ENCODE results near the gene KCNJ16.

KCNJ16 gene

DNA sequence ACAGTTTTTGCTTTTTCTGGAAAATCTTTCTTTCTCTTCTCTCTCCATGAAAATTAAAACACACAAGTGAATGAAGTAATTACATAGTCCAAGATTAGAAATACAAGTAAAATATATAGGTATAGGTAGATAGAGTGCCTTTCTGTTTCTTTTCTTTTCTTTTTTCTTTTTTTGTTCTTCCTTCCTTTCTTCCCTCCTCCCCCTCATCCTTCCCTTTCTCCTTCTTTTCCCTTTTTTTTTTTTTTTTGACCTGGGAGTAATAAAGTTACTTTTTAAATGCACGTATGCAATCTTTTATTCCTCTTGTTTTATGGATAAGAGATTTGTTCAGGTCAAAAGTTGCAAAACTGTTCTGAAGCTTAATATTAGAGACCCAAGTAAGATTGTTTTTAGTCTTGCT is 59.8 kb downstream of the KCNJ16 start:
- Histone ChIP-seq H3K27ac (ENCODE audit: low read length) (no peak overlapping the region), H3K4me1 (ENCODE audit: control insufficient read depth in 1 of 2, insufficient read depth in 2 of 2, low read length in 2 of 2) (peaks cover 4 to 11% of the 10 kb centered on the region in 2 donors)

DNA sequence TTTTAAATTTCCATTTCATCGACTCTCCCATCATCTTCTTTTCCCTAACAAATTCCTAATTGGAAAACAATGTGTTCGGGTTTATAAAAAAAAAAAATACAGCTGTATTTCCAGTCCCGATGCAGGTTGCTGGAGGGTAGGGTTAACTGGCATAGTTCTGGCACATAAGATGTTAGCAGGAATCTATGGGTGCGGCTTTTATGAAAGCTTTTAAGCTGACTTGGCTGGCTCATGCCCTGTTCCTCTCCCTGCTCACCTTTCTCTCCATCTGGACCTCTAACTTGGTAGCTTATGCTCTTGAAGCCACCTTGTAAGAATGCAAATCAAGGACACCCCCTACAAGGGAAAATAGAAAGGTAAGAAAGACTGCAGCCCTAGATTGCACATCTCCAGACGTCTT is 61.1 kb downstream of the KCNJ16 start:
- Histone ChIP-seq H3K27me3 (ENCODE audit: low read depth, low read length) (no peaks in the 10 kb centered on the region), H3K9me3 (ENCODE audit: control insufficient read depth in 1 of 2, low read length in 2 of 2) (no peaks in the 10 kb centered on the region), H3K4me1 (ENCODE audit: control insufficient read depth in 1 of 2, insufficient read depth in 2 of 2, low read length in 2 of 2) (peaks cover 4 to 11% of the 10 kb centered on the region in 2 donors), H3K27ac (ENCODE audit: low read length) (no peak overlapping the region), H3K4me3 (ENCODE audit: low read depth in 1 of 2, low read length in 2 of 2) (no peak overlapping the region), H3K36me3 (ENCODE audit: control insufficient read depth in 1 of 2, insufficient read depth in 2 of 2, low read length in 2 of 2) (peaks cover 0 to 3% of the 10 kb centered on the region in 2 donors)

More for the DNA sequence above, 59.8 kb downstream of the KCNJ16 start:
- H3K27me3 ChIP-seq (ENCODE audit: low read depth, low read length) = no peaks in the 10 kb centered on the region
- peaks cover 0 to 3% of the 10 kb centered on the region in 2 donors for H3K36me3 ChIP-seq (ENCODE audit: control insufficient read depth in 1 of 2, insufficient read depth in 2 of 2, low read length in 2 of 2)
- H3K4me3 ChIP-seq (ENCODE audit: low read depth in 1 of 2, low read length in 2 of 2) = no peak overlapping the region
- no peaks in the 10 kb centered on the region for H3K9me3 ChIP-seq (ENCODE audit: control insufficient read depth in 1 of 2, low read length in 2 of 2)

DNA sequence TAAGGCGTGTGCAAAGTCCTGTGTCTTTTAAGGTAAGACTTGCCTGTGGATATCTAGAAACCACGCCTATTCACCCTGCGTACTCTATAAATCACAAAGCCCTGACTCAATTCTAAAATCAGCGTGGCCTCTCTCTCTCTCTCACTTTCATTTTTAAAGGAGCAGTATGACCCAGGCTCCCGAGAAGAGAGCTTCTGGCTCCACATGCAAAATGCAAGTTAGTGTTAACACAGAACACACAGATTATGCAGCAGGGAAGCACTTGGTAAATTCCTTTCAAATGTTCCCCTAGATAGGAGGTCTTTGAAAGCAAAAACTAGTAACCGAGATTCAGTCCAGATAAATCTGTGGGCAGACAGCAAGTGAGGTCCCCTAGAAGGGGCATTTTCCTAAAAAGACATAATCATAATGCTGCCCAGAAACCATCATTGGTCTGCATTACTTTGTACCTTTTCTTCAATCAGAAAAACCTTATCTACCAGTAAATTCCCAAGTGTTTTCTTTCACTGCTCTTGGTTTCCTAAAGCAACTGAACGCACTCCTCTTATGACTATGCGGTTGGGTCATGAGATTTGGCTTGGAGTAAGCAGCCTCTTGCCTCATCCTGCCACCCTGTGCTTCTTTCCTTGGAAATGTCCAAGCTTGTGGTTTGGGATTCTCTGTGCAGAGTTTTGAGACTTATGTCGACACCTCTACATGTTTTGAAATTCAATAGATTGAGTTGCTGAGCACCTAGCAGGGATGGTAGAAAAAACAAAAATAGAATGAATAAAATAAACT is 62.6 kb downstream of the KCNJ16 start:
- H3K4me3 ChIP-seq (ENCODE audit: low read depth in 1 of 2, low read length in 2 of 2) = peak overlapping the region; percentile 55 to 61
- peaks cover 0 to 3% of the 10 kb centered on the region in 2 donors for H3K36me3 ChIP-seq (ENCODE audit: control insufficient read depth in 1 of 2, insufficient read depth in 2 of 2, low read length in 2 of 2)
- peaks cover 4 to 11% of the 10 kb centered on the region in 2 donors for H3K4me1 ChIP-seq (ENCODE audit: control insufficient read depth in 1 of 2, insufficient read depth in 2 of 2, low read length in 2 of 2)
- H3K27me3 ChIP-seq (ENCODE audit: low read depth, low read length) = no peaks in the 10 kb centered on the region
- H3K9me3 ChIP-seq (ENCODE audit: control insufficient read depth in 1 of 2, low read length in 2 of 2) = no peaks in the 10 kb centered on the region
- H3K27ac ChIP-seq (ENCODE audit: low read length) = peak overlapping the region; percentile 79

DNA sequence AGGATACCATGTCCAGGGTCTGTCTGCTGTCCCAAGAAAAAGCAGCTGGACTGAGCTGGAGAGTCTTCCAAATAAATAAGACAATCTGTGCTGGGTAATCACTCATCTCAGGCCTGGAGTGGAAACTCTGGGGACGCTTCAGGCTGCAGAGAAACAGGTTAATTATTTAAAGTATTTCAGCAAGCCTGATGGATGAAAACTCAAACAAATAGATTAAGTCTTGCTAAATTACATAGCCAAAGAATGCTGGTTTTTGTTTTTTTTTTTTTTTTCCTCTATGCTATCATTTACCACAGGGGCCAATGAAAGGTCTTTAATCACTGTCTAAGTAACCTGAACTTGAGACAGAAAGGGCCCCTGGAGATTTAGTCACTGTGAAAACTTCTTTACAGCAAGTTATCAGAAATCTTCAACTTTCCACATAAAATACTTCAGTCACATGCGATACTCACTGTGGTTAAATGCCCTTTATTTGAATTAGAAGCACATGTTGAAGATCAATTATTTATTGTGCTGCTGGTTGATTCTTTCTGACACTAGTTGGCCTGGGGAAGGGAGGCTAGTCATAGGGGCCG is 63.4 kb downstream of the KCNJ16 start:
- H3K27me3 ChIP-seq (ENCODE audit: low read depth, low read length) = no peaks in the 10 kb centered on the region
- H3K9me3 ChIP-seq (ENCODE audit: control insufficient read depth in 1 of 2, low read length in 2 of 2) = no peaks in the 10 kb centered on the region
- peaks cover 0 to 3% of the 10 kb centered on the region in 2 donors for H3K36me3 ChIP-seq (ENCODE audit: control insufficient read depth in 1 of 2, insufficient read depth in 2 of 2, low read length in 2 of 2)
- H3K4me3 ChIP-seq (ENCODE audit: low read depth in 1 of 2, low read length in 2 of 2) = no peak overlapping the region
- peak overlapping the region; percentile 79 for H3K27ac ChIP-seq (ENCODE audit: low read length)
- peaks cover 4 to 11% of the 10 kb centered on the region in 2 donors for H3K4me1 ChIP-seq (ENCODE audit: control insufficient read depth in 1 of 2, insufficient read depth in 2 of 2, low read length in 2 of 2)

DNA sequence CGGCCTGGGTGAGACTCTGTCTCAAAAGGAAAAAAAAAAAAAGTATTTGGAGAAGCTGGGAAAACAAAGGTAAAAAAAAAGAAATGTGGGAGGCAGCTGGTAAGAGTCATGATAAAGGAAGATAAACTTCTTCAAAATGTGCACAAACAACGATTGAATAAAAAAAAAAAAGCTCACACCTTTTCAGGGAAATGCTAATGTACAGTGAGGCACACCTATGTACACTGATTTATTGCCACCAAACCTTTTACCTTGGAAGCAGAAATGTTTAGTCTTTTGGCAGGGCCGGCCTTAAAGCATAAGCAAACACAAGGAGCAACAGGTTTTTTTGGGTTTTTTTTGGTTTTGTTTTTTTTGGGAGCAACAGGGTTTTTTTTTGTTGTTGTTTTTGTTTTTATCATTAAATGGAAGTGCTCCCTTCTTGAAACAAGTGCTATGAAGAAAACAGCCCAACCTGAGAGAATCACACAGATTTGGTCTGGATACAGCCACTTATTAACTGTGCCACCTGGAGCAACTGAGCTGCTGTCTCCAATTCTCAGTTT is 64.5 kb downstream of the KCNJ16 start:
- Histone ChIP-seq H3K27me3 (ENCODE audit: low read depth, low read length) (no peaks in the 10 kb centered on the region), H3K4me1 (ENCODE audit: control insufficient read depth in 1 of 2, insufficient read depth in 2 of 2, low read length in 2 of 2) (peaks cover 4 to 15% of the 10 kb centered on the region in 2 donors), H3K9me3 (ENCODE audit: control insufficient read depth in 1 of 2, low read length in 2 of 2) (no peaks in the 10 kb centered on the region), H3K36me3 (ENCODE audit: control insufficient read depth in 1 of 2, insufficient read depth in 2 of 2, low read length in 2 of 2) (peaks cover 0 to 3% of the 10 kb centered on the region in 2 donors), H3K27ac (ENCODE audit: low read length) (no peak overlapping the region), H3K4me3 (ENCODE audit: low read depth in 1 of 2, low read length in 2 of 2) (no peak overlapping the region)

DNA sequence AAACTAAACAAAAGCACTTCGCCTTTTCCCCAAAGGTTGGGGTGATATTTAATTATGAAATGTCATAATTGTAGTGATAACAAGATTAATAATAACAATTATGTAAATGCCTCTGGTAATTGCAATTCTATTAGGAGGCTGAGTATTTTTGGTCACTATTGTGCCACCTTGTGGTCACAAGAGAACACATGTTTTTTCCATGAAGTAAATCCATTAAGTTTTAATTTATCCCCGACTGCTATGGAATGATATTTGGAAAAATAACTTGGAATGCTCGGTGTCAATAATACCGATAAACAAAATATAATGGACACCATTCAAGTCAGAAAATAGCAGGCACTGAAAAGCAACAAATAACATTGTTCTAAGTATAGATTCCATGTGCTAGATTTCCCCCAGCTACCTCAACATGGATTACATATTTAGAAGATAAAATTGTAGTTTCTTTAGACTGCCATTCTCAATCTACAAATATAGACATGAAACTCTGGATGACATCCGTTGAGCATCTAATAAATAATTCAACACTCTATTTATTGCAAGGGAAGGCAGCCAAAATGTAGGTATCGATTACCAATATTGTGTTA is 69.3 kb downstream of the KCNJ16 start:
- Histone ChIP-seq H3K4me3 (ENCODE audit: low read depth in 1 of 2, low read length in 2 of 2) (no peak overlapping the region), H3K36me3 (ENCODE audit: control insufficient read depth in 1 of 2, insufficient read depth in 2 of 2, low read length in 2 of 2) (no peaks in the 10 kb centered on the region), H3K27ac (ENCODE audit: low read length) (no peak overlapping the region), H3K27me3 (ENCODE audit: low read depth, low read length) (no peaks in the 10 kb centered on the region), H3K9me3 (ENCODE audit: control insufficient read depth in 1 of 2, low read length in 2 of 2) (no peaks in the 10 kb centered on the region), H3K4me1 (ENCODE audit: control insufficient read depth in 1 of 2, insufficient read depth in 2 of 2, low read length in 2 of 2) (peaks cover 0 to 4% of the 10 kb centered on the region in 2 donors)

DNA sequence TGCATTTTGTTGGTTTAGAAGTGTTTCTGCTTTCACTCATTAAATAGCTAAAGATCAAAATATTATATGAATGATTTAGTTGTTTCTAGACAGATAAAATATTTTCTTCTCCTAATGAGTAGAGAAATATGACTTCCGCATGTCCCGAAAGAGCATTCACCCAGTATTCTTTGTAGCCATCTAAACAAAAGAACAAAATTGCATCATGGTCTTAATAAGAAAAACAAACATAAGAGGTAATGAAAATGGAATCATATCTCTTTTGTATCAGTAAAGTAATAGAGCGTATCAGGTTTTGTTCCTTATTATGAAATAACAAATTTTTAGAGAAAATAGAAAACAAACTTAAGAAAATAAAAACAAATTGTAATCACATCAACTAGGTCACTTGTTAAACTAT is 78.2 kb downstream of the KCNJ16 start:
- Histone ChIP-seq H3K9me3 (ENCODE audit: control insufficient read depth in 1 of 2, low read length in 2 of 2) (peaks cover 0 to 4% of the 10 kb centered on the region in 2 donors), H3K4me1 (ENCODE audit: control insufficient read depth in 1 of 2, insufficient read depth in 2 of 2, low read length in 2 of 2) (no peaks in the 10 kb centered on the region), H3K4me3 (ENCODE audit: low read depth in 1 of 2, low read length in 2 of 2) (no peak overlapping the region), H3K27ac (ENCODE audit: low read length) (no peak overlapping the region), H3K27me3 (ENCODE audit: low read depth, low read length) (no peaks in the 10 kb centered on the region), H3K36me3 (ENCODE audit: control insufficient read depth in 1 of 2, insufficient read depth in 2 of 2, low read length in 2 of 2) (no peaks in the 10 kb centered on the region)

DNA sequence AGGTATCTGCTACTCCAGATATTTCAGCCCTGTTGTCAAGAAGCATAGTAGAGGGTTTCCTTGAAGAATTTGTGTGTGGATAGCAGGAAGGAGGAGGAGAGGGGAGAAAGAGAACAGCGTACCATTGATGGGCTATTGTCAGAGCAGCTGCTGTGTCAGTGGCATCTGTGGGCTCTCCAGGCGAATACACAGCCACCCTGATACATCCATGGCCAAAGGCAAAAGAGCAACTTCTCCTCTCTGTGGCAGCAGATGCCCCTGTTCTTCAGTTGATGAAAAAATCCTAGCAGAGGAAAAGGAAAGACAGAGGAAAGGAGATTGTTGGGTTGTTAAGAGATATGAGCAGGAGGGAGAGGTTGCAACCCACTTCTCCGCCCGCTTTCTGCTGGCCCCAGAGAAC is 82.1 kb downstream of the KCNJ16 start:
- Histone ChIP-seq H3K36me3 (ENCODE audit: control insufficient read depth in 1 of 2, insufficient read depth in 2 of 2, low read length in 2 of 2) (no peaks in the 10 kb centered on the region), H3K4me1 (ENCODE audit: control insufficient read depth in 1 of 2, insufficient read depth in 2 of 2, low read length in 2 of 2) (no peaks in the 10 kb centered on the region), H3K9me3 (ENCODE audit: control insufficient read depth in 1 of 2, low read length in 2 of 2) (no peaks in the 10 kb centered on the region), H3K27me3 (ENCODE audit: low read depth, low read length) (no peaks in the 10 kb centered on the region), H3K4me3 (ENCODE audit: low read depth in 1 of 2, low read length in 2 of 2) (no peak overlapping the region), H3K27ac (ENCODE audit: low read length) (no peak overlapping the region)

DNA sequence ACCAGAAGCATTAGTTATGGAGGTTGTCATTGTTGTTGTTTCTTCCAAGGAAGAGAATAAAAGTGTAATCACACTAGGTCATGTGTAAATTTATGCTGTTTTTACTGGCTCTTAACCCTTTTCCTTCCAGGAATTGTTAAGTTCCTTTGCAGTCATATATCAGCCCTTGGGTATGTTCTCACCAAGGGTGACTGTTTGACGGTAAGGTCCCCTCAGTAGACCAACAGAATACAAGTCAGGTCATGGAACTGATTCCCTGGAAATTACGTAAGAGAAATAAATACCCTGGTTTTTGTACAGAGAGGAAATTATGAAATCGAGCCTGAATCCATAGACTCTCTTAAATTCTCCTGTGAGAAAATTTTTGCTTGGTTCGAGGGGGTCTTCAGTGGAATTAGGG is 83.2 kb downstream of the KCNJ16 start:
- Histone ChIP-seq H3K4me3 (ENCODE audit: low read depth in 1 of 2, low read length in 2 of 2) (no peak overlapping the region), H3K9me3 (ENCODE audit: control insufficient read depth in 1 of 2, low read length in 2 of 2) (no peaks in the 10 kb centered on the region), H3K4me1 (ENCODE audit: control insufficient read depth in 1 of 2, insufficient read depth in 2 of 2, low read length in 2 of 2) (no peaks in the 10 kb centered on the region), H3K27ac (ENCODE audit: low read length) (no peak overlapping the region), H3K36me3 (ENCODE audit: control insufficient read depth in 1 of 2, insufficient read depth in 2 of 2, low read length in 2 of 2) (no peaks in the 10 kb centered on the region), H3K27me3 (ENCODE audit: low read depth, low read length) (no peaks in the 10 kb centered on the region)

DNA sequence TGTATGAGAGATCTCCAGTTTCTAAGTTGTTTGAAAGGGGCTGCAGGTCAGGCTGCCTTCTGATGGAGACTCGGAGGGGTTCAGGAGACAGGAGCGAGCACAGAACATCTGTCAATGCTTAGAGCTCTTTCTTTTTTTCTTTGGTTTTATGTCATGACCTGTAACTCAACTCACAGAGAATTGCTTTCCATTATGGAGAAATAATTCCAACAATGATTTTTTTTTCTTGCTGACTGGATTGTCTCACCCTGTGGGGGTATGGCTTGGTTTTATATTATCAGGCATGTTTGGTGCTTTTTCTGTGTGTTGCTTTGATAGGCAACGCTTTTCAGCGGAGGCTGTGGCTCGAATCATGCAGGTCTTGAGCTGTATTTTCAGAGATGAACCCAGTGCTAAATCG is 83.6 kb downstream of the KCNJ16 start:
- no peaks in the 10 kb centered on the region for H3K9me3 ChIP-seq (ENCODE audit: control insufficient read depth in 1 of 2, low read length in 2 of 2)
- no peak overlapping the region for H3K4me3 ChIP-seq (ENCODE audit: low read depth in 1 of 2, low read length in 2 of 2)
- no peak overlapping the region for H3K27ac ChIP-seq (ENCODE audit: low read length)

DNA sequence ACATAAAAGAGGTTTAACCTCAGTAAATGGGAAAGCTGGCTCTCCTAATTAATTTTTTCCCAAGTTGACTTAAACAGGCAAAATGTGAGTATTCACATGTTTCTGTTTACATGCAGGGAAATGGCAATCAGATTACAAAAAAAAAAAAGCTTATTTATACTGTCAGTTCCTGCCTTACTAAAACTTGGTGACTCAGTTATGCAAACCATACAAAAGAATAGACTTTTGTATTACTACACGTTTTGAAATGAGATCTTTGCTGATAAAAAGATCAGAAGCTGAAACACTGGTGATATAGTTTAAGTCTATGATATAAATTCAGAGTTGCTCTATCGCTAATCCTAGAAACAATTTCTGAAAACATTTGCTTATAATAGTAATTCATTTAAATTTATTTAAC is 85.0 kb downstream of the KCNJ16 start:
- H3K9me3 ChIP-seq (ENCODE audit: control insufficient read depth in 1 of 2, low read length in 2 of 2) = no peaks in the 10 kb centered on the region
- no peaks in the 10 kb centered on the region for H3K27me3 ChIP-seq (ENCODE audit: low read depth, low read length)
- H3K36me3 ChIP-seq (ENCODE audit: control insufficient read depth in 1 of 2, insufficient read depth in 2 of 2, low read length in 2 of 2) = no peaks in the 10 kb centered on the region
- H3K27ac ChIP-seq (ENCODE audit: low read length) = no peak overlapping the region
- no peaks in the 10 kb centered on the region for H3K4me1 ChIP-seq (ENCODE audit: control insufficient read depth in 1 of 2, insufficient read depth in 2 of 2, low read length in 2 of 2)
- no peak overlapping the region for H3K4me3 ChIP-seq (ENCODE audit: low read depth in 1 of 2, low read length in 2 of 2)

More for the DNA sequence above, 83.6 kb downstream of the KCNJ16 start:
- Histone ChIP-seq H3K36me3 (ENCODE audit: control insufficient read depth in 1 of 2, insufficient read depth in 2 of 2, low read length in 2 of 2) (no peaks in the 10 kb centered on the region), H3K4me1 (ENCODE audit: control insufficient read depth in 1 of 2, insufficient read depth in 2 of 2, low read length in 2 of 2) (no peaks in the 10 kb centered on the region), H3K27me3 (ENCODE audit: low read depth, low read length) (no peaks in the 10 kb centered on the region)
